Vagina (tissue), 2 donors: ENCODE measurements around the gene TMIGD3.

Source experiments
- POLR2A ChIP-seq, 2 donors: fragments of 450-650 bp; IDR thresholded peaks; one replicate each; pipeline ENCODE4 v1.6.1; 2017; ENCODE audit warnings: antibody characterized with exemption in 2 of 2, mild to moderate bottlenecking in 2 of 2, moderate library complexity in 2 of 2
- TF ChIP-seq, protein P1 (sequence below), 3 experiments: fragments of 450-650 bp in 2 of 3; fragments of 200-600 bp in 1 of 3; sonication (generic) in 1 of 3; IDR thresholded peaks; one replicate each; pipeline ENCODE4 v1.5.1; 2017 to 2019; ENCODE audit warnings: antibody characterized with exemption in 3 of 3, mild to moderate bottlenecking in 2 of 3, moderate library complexity in 2 of 3

DNA sequence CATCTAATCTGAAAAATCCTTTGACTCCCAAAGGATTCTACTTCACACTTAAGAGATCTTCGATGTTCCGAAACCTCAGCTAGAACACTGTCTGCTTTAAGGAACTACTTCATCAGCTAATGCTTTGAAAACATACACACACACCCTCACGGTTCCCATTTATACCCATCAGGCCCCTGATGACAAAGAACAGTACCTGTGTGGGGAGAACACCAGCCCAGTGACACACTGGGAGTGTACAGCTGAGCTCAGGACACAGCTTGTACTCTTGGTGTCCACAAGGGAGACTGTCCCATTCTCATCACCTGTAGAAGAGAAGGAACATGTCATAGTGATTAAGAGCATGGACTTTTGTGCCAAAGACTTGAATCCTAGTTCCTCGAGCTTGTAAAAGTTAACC, 61.0 kb downstream of the TMIGD3 start:
- no peak for TF ChIP-seq POLR2A (IDR thresholded peaks at IDR 0.05)
- TF ChIP-seq, protein P1, sequence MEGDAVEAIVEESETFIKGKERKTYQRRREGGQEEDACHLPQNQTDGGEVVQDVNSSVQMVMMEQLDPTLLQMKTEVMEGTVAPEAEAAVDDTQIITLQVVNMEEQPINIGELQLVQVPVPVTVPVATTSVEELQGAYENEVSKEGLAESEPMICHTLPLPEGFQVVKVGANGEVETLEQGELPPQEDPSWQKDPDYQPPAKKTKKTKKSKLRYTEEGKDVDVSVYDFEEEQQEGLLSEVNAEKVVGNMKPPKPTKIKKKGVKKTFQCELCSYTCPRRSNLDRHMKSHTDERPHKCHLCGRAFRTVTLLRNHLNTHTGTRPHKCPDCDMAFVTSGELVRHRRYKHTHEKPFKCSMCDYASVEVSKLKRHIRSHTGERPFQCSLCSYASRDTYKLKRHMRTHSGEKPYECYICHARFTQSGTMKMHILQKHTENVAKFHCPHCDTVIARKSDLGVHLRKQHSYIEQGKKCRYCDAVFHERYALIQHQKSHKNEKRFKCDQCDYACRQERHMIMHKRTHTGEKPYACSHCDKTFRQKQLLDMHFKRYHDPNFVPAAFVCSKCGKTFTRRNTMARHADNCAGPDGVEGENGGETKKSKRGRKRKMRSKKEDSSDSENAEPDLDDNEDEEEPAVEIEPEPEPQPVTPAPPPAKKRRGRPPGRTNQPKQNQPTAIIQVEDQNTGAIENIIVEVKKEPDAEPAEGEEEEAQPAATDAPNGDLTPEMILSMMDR (IDR thresholded peaks at IDR 0.05): no peak
